Upper lobe of right lung (tissue), 1 donor: ENCODE data around the gene JCAD. TPM values are rescaled to one million over a fixed set of nuclear protein-coding genes. Genes with fewer than 3 reads are reported as not detected.

Experiments used
- ATAC-seq: fragments of 200-7000 bp; cut with Tn5 transposase; one replicate; pipeline ENCODE4 v1.9.1; 2020; ENCODE audit warnings: mild to moderate bottlenecking, moderate library complexity
- DNase-seq: peaks from one replicate; pipeline ENCODE4 v3.0.0-alpha.2; 2020
- H3K27ac ChIP-seq: fragments of 200-600 bp; one replicate; pipeline ENCODE4 v1.8.0; 2022
- H3K27me3 ChIP-seq: fragments of 200-600 bp; one replicate; pipeline ENCODE4 v1.8.0; 2022; ENCODE audit warnings: mild to moderate bottlenecking
- H3K36me3 ChIP-seq: fragments of 200-600 bp; one replicate; pipeline ENCODE4 v1.8.0; 2022
- H3K4me1 ChIP-seq: fragments of 200-600 bp; one replicate; pipeline ENCODE4 v1.8.0; 2022
- H3K4me3 ChIP-seq: fragments of 200-600 bp; one replicate; pipeline ENCODE4 v1.8.0; 2022; ENCODE audit warnings: mild to moderate bottlenecking
- H3K9me3 ChIP-seq: fragments of 200-600 bp; one replicate; pipeline ENCODE4 v1.8.0; 2022
- intact Hi-C: fragments of 100-400 bp; cut with DNase I; formaldehyde crosslinking; loops from one replicate; pipeline ENCODE4 v1.11.0; 2022
- total RNA-seq: library from RNA; stranded (reverse); fragmentation: NEBNext Ultra II Directional; extraction: Animal tissue kit (Norgen Biotek cat#: 25700); gene quantifications from one replicate; pipeline ENCODE4 v1.2.1, GENCODE V29; 2021
- TF ChIP-seq, protein P1 (sequence below): fragments of 200-600 bp; IDR thresholded peaks from one replicate; pipeline ENCODE4 v1.8.0; 2022; ENCODE audit warnings: antibody characterized with exemption
- donor health status: DM: no; HTN: yes; CAD: no; lungs with severe emphysema.

The JCAD gene
- total RNA-seq, 1 donor from 2014 or later, result 67.6 TPM

DNA sequence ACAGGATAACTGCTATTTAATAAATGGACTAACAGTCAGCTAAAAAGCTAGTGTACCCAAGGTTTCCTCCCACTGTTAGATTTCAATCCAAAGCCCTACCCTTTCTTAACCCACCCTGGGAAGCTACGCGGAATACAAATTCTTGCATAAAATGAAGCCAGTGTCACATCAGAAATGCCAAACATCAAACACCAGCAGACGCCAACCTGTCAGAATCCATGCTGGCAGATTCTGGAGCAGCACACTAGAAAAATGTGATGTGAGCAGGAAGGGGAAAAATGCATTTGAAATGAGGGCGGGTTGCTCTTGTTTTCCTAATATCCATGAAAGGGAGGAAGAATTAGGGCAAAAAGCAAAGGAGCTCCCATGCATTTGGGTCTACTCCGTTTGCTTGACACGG is 16.1 kb upstream of the JCAD start:
- ATAC-seq (no peak), DNase-seq (no peak)
- Histone ChIP-seq H3K27ac (no peak overlapping the region), H3K36me3 (no peaks in the 10 kb centered on the region), H3K27me3 (no peaks in the 10 kb centered on the region), H3K4me1 (no peaks in the 10 kb centered on the region), H3K4me3 (no peak overlapping the region), H3K9me3 (no peaks in the 10 kb centered on the region)
- TF ChIP-seq, protein P1, sequence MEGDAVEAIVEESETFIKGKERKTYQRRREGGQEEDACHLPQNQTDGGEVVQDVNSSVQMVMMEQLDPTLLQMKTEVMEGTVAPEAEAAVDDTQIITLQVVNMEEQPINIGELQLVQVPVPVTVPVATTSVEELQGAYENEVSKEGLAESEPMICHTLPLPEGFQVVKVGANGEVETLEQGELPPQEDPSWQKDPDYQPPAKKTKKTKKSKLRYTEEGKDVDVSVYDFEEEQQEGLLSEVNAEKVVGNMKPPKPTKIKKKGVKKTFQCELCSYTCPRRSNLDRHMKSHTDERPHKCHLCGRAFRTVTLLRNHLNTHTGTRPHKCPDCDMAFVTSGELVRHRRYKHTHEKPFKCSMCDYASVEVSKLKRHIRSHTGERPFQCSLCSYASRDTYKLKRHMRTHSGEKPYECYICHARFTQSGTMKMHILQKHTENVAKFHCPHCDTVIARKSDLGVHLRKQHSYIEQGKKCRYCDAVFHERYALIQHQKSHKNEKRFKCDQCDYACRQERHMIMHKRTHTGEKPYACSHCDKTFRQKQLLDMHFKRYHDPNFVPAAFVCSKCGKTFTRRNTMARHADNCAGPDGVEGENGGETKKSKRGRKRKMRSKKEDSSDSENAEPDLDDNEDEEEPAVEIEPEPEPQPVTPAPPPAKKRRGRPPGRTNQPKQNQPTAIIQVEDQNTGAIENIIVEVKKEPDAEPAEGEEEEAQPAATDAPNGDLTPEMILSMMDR, result no peak
- intact Hi-C loops, result no loop called here

DNA sequence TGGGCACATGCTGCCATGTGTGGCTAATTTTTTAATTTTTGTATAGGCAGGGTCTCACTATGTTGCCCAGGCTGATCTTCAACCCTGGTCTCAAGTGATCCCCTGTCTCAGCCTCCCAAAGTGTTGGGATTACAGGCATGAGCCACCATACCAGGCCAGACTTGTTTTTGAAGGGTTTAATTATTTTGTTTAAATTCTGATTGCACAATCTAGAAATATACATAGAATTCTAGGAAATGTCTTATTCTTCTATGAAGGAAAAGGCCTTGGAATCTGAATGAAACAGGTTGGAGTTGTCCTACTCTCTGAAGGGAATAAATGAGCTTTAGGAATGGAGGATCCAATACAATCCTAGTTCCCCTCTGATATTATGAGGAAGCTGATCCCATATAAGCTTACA is 15.5 kb upstream of the JCAD start:
- H3K27ac ChIP-seq, result no peak overlapping the region
- intact Hi-C loops, result no loop called here
- ATAC-seq, result no peak
- H3K4me1 ChIP-seq, result no peaks in the 10 kb centered on the region
- DNase-seq, result no peak
- H3K36me3 ChIP-seq, result no peaks in the 10 kb centered on the region
- H3K27me3 ChIP-seq, result no peaks in the 10 kb centered on the region
- TF ChIP-seq, protein P1, result no peak
- no peaks in the 10 kb centered on the region for H3K9me3 ChIP-seq
- H3K4me3 ChIP-seq, result no peak overlapping the region

DNA sequence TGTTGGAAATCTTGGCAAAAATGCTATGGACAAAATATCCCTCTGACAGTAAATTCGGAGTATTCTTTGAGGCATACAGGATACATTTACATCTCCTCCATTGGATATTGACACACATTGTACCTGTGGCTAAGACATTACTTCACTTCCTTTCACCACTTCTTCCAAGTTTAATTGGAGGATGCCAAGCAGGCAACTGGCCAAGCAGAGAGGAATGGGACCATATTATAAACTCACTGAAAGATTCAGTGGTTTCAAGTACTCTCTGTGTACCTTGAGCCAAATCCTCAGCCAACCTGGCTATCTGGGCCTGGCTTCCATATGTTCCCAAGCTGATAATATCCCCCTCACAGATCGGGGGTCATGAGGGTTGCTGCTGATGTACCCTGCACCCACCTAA is 14.7 kb upstream of the JCAD start:
- TF ChIP-seq, protein P1, result no peak
- ATAC-seq (no peak), DNase-seq (no peak)
- no peak overlapping the region for H3K4me3 ChIP-seq
- H3K9me3 ChIP-seq, result no peaks in the 10 kb centered on the region
- no peak overlapping the region for H3K27ac ChIP-seq
- intact Hi-C loops, result no loop called here
- no peaks in the 10 kb centered on the region for H3K36me3 ChIP-seq
- no peaks in the 10 kb centered on the region for H3K27me3 ChIP-seq
- no peaks in the 10 kb centered on the region for H3K4me1 ChIP-seq

DNA sequence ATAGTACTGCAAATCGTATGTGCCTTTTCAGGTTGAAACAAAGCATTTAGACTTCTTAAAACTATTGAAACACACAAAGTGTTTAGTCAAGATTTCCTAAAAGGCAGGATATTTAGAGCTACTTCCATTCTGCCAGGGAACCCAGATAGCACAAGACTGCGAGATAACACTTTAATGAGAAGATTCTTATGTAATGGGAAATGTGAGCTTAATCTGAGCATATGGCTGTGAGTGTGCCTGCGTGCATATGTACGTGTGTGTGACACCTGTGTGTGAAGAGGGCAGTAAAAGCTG is 14.3 kb upstream of the JCAD start:
- TF ChIP-seq, protein P1, result no peak
- no peak overlapping the region for H3K4me3 ChIP-seq
- no peaks in the 10 kb centered on the region for H3K36me3 ChIP-seq
- no peaks in the 10 kb centered on the region for H3K9me3 ChIP-seq
- H3K4me1 ChIP-seq, result no peaks in the 10 kb centered on the region
- no peak overlapping the region for H3K27ac ChIP-seq
- ATAC-seq (no peak), DNase-seq (no peak)
- intact Hi-C loops, result no loop called here
- H3K27me3 ChIP-seq, result no peaks in the 10 kb centered on the region

DNA sequence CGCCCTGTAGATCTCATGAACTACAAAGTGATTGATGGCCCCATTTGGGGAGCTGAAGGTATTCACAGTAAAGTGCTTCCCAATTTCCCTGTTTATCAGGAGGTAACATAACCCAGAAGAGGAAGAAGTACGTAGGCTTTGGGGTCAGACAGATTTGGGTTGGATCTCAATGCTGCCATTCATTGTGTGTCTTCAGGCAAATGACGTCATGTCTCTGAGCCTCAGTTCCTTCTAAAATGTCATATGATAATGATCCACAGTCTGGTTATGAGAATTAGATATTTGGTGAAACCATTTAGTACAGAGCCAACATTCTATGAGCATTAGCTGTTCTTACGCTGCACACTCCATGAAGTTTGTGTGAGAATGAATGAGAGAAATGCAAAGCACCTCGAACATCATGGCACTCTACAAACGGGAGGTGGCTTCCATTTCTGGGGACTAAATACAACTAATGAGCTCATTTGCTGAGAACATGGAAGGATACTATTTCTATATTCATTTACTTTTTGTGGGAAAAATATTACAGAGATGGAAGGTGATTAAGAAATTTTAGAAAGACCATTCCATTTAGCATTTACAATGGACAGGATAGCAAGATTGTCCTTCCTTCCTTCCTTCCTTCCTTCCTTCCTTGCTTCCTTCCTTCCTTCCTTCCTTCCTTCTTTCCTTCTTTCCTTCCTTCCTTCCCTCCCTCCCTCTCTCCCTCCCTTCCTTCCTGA is 13.8 kb upstream of the JCAD start:
- no peak overlapping the region for H3K4me3 ChIP-seq
- no peak overlapping the region for H3K27ac ChIP-seq
- intact Hi-C loops, result no loop called here
- no peak for DNase-seq
- H3K4me1 ChIP-seq, result no peaks in the 10 kb centered on the region
- H3K36me3 ChIP-seq, result no peaks in the 10 kb centered on the region
- ATAC-seq, result no peak
- no peaks in the 10 kb centered on the region for H3K9me3 ChIP-seq
- no peaks in the 10 kb centered on the region for H3K27me3 ChIP-seq
- TF ChIP-seq, protein P1, result no peak

DNA sequence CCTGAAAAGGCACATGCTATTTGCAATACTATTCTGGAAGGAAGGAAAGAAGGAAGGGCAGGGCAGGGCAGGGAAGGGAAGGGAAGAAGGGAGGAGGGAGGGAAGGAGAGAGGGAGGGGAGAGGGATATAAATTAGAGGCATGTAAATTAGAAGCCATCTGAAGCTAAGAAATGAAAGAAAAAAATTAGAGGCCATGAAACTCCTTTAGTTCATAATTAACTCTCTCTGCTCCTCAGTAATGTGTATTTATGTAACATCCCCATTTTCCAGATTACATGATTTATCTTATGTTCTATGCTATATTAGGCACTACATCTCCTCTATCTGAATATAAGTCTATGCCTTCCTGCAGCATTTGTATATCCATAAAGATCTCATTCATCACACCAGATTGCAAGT is 12.7 kb upstream of the JCAD start:
- Histone ChIP-seq H3K9me3 (no peaks in the 10 kb centered on the region), H3K27ac (no peak overlapping the region), H3K4me3 (no peak overlapping the region), H3K27me3 (no peaks in the 10 kb centered on the region), H3K4me1 (no peaks in the 10 kb centered on the region), H3K36me3 (no peaks in the 10 kb centered on the region)
- TF ChIP-seq, protein P1, result no peak
- ATAC-seq (no peak), DNase-seq (no peak)
- intact Hi-C loops, result no loop called here
